KG1 (cell line): Measurements from ENCODE around the gene C2orf68.
"Not testable (repeated sequence)": the region's sequence is repeated elsewhere in the genome, so short reads cannot be mapped to it uniquely, and the experiment has no call there.

Source experiments
- DNase-seq: peaks from one replicate; lab custom pipeline; 2025; lab: John Stamatoyannopoulos, UW

The C2orf68 gene

GRCh38 chr2:85611705-85612587 is at the start of gene C2orf68:
Gene C2orf68, minus strand, starts transcription at chr2:85612066. Its CDS starts 82 bp downstream, at chr2:85611984.
- peak; percentile 87 for DNase-seq

GRCh38 chr2:85661139-85661858 is 49.4 kb upstream of the C2orf68 start:
- DNase-seq: no peak

GRCh38 chr2:85660725-85661124 is 48.9 kb upstream of the C2orf68 start:
- DNase-seq: no peak

GRCh38 chr2:85660301-85660700 is 48.4 kb upstream of the C2orf68 start:
- DNase-seq: not testable (repeated sequence)

- no peak for DNase-seq
Observed at GRCh38 chr2:85659324-85659981, 47.6 kb upstream of the C2orf68 start.

GRCh38 chr2:85657399-85657798 is 45.5 kb upstream of the C2orf68 start:
- DNase-seq: not testable (repeated sequence)

- DNase-seq: no peak
Observed at GRCh38 chr2:85656468-85656867, 44.6 kb upstream of the C2orf68 start.

GRCh38 chr2:85655961-85656417 is 44.1 kb upstream of the C2orf68 start:
- no peak for DNase-seq

- DNase-seq: no peak
Observed at GRCh38 chr2:85653996-85654395, 42.1 kb upstream of the C2orf68 start.

GRCh38 chr2:85652056-85652455 is 40.2 kb upstream of the C2orf68 start:
- DNase-seq: no peak

GRCh38 chr2:85651097-85651496 is 39.2 kb upstream of the C2orf68 start:
- no peak for DNase-seq

- DNase-seq: no peak
Observed at GRCh38 chr2:85650456-85650855, 38.6 kb upstream of the C2orf68 start.

- no peak for DNase-seq
Observed at GRCh38 chr2:85649201-85650190, 37.6 kb upstream of the C2orf68 start.

GRCh38 chr2:85648619-85649018 is 36.8 kb upstream of the C2orf68 start:
- DNase-seq: no peak

- DNase-seq: no peak
Observed at GRCh38 chr2:85647823-85648526, 36.1 kb upstream of the C2orf68 start.

GRCh38 chr2:85646166-85646565 is 34.3 kb upstream of the C2orf68 start:
- DNase-seq: no peak

- no peak for DNase-seq
Observed at GRCh38 chr2:85644909-85645308, 33.0 kb upstream of the C2orf68 start.

GRCh38 chr2:85642725-85643124 is 30.9 kb upstream of the C2orf68 start:
- DNase-seq: no peak

GRCh38 chr2:85635636-85636035 is 23.8 kb upstream of the C2orf68 start:
- no peak for DNase-seq

GRCh38 chr2:85635011-85635410 is 23.1 kb upstream of the C2orf68 start:
- no peak for DNase-seq

- DNase-seq: no peak
Observed at GRCh38 chr2:85631316-85631715, 19.4 kb upstream of the C2orf68 start.
